GM12878 (cell line): ENCODE measurements around the gene NELL1. TPM values are rescaled to one million over a fixed set of nuclear protein-coding genes. Genes with fewer than 3 reads are reported as not detected.

Experiments used
- ATAC-seq: fragments of 200-7000 bp; cut with Tn5 transposase; 3 replicates; pipeline ENCODE4 v1.9.1; 2020; ENCODE audit warnings: mild to moderate bottlenecking, moderate library complexity
- BruUV-seq: library from RNA; stranded (reverse); fragments of 400-500 nt; replicated peaks from 2 replicates; lab custom pipeline; 2021; lab: Mats Ljungman, UMichigan
- CTCF ChIA-PET: fragments of 300-600 bp; sonication (Branson Sonifier 250); formaldehyde crosslinking; extraction: SDS; loops from one replicate; lab custom pipeline; 2021; ENCODE audit warnings: inconsistent platforms; lab: Yijun Ruan, JAX
- POLR2A ChIA-PET: fragments of 350-600 bp; formaldehyde crosslinking; extraction: SDS; loops from one replicate; lab custom pipeline; 2021; ENCODE audit warnings: inconsistent platforms; lab: Charles Lee
- RAD21 ChIA-PET: fragments of 300-600 bp; sonication (Branson Sonifier 250); formaldehyde crosslinking; loops from one replicate; lab custom pipeline; 2023; ENCODE audit warnings: antibody characterized with exemption; ENCODE audit not compliant: unreplicated experiment; lab: Charles Lee
- SMC1A ChIA-PET: fragments of 300-600 bp; sonication (Branson Sonifier 250); formaldehyde crosslinking; loops from one replicate; lab custom pipeline; 2023; ENCODE audit not compliant: unreplicated experiment, uncharacterized antibody; lab: Charles Lee
- DNase-seq: peaks from one replicate; pipeline ENCODE4 v3.0.0-alpha.2; 2011; ENCODE audit warnings: low read depth, low spot score
- FAIRE-seq: peaks from 3 replicates; lab custom pipeline; 2011; peaks lifted over from hg19 to GRCh38; lab: Jason Lieb, UNC
- H2AFZ ChIP-seq: 2 replicates; pipeline ENCODE4 v1.6.0; 2011; ENCODE audit warnings: low read depth, low read length, control low read depth; ENCODE audit not compliant: control insufficient read depth
- H3K27ac ChIP-seq: 2 replicates; pipeline ENCODE4 v1.5.1; 2011; ENCODE audit warnings: control low read depth; ENCODE audit not compliant: control insufficient read depth, insufficient read depth
- H3K27me3 ChIP-seq, 2 experiments: replicated peaks in 1 of 2; 2 replicates each; pipeline versions ENCODE4 v1.6.0 to v1.6.1; 2011; ENCODE audit warnings: low read length in 1 of 2; ENCODE audit not compliant: control insufficient read depth in 2 of 2, insufficient read depth in 2 of 2
- H3K36me3 ChIP-seq, 2 experiments: 2 replicates each; pipeline ENCODE4 v1.5.1; 2011; ENCODE audit warnings: low read length in 1 of 2; ENCODE audit not compliant: control insufficient read depth in 2 of 2, insufficient read depth in 2 of 2
- H3K4me1 ChIP-seq: 2 replicates; pipeline ENCODE4 v1.6.1; 2011; ENCODE audit warnings: mild to moderate bottlenecking, low read length, moderate library complexity, mixed read lengths; ENCODE audit not compliant: control insufficient read depth, insufficient read depth
- H3K4me2 ChIP-seq: 2 replicates; pipeline ENCODE4 v1.6.0; 2011; ENCODE audit warnings: control low read depth; ENCODE audit not compliant: control insufficient read depth, insufficient read depth
- H3K4me3 ChIP-seq: fragments of 200-600 bp; sonication (generic); 2 replicates; pipeline ENCODE4 v1.5.1; 2016
- H3K79me2 ChIP-seq: 2 replicates; pipeline ENCODE4 v1.6.0; 2011; ENCODE audit warnings: low read length; ENCODE audit not compliant: control insufficient read depth, insufficient read depth
- H3K9ac ChIP-seq: 2 replicates; pipeline ENCODE4 v1.8.0; 2011; ENCODE audit warnings: low read length, control low read depth, mixed read lengths; ENCODE audit not compliant: control insufficient read depth, insufficient read depth
- H3K9me3 ChIP-seq: replicated peaks from 3 replicates; pipeline ENCODE4 v1.5.1; 2011; ENCODE audit warnings: mild to moderate bottlenecking, low read length; ENCODE audit not compliant: control insufficient read depth, insufficient read depth
- H4K20me1 ChIP-seq: 2 replicates; pipeline ENCODE4 v1.6.0; 2011; ENCODE audit not compliant: control insufficient read depth, insufficient read depth
- EGR1 ChIP-seq, 2 experiments: IDR thresholded peaks; 1 replicate in 1 of 2; 2 replicates in 1 of 2; pipeline ENCODE4 v1.6.1; 2011 to 2012; ENCODE audit warnings: low read depth in 2 of 2, low read length in 2 of 2, borderline replicate concordance in 1 of 2, mild to moderate bottlenecking in 1 of 2, moderate library complexity in 1 of 2
- EZH2 ChIP-seq: IDR thresholded peaks from 2 replicates; pipeline ENCODE4 v1.6.1; 2012; ENCODE audit warnings: low read depth, mild to moderate bottlenecking, control low read depth, inconsistent platforms, low read length, borderline replicate concordance; ENCODE audit not compliant: control insufficient read depth
- GABPA ChIP-seq: IDR thresholded peaks from 2 replicates; pipeline ENCODE4 v1.6.1; 2014; ENCODE audit warnings: antibody characterized with exemption, low read depth, mild to moderate bottlenecking, inconsistent platforms
- KAT2A ChIP-seq: conservative IDR thresholded peaks from 2 replicates; pipeline ENCODE4 v1.6.1; 2011; ENCODE audit warnings: low read depth, low read length; ENCODE audit not compliant: control insufficient read depth
- KLF5 ChIP-seq: fragments of 450-650 bp; IDR thresholded peaks from 2 replicates; pipeline ENCODE4 v1.6.1; 2014; ENCODE audit warnings: mild to moderate bottlenecking; ENCODE audit not compliant: partially characterized antibody
- MEF2A ChIP-seq: IDR thresholded peaks from 2 replicates; pipeline ENCODE4 v1.6.1; 2011; ENCODE audit warnings: low read depth, mild to moderate bottlenecking, low read length, moderate library complexity; ENCODE audit not compliant: insufficient read depth
- NFYA ChIP-seq: IDR thresholded peaks from 2 replicates; pipeline ENCODE4 v1.6.1; 2011; ENCODE audit warnings: low read depth, mild to moderate bottlenecking, low read length, improper control_type of control experiment, borderline replicate concordance
- RB1 ChIP-seq: fragments of 450-650 bp; formaldehyde crosslinking; IDR thresholded peaks from 2 replicates; pipeline ENCODE4 v1.6.1; 2017; ENCODE audit warnings: mild to moderate bottlenecking, borderline replicate concordance
- WRNIP1 ChIP-seq: IDR thresholded peaks from 2 replicates; pipeline ENCODE4 v1.6.1; 2011; ENCODE audit warnings: low read depth, low read length, improper control_type of control experiment, borderline replicate concordance
- ZSCAN29 ChIP-seq: fragments of 450-650 bp; IDR thresholded peaks from 2 replicates; pipeline ENCODE4 v1.6.1; 2017; ENCODE audit warnings: mild to moderate bottlenecking, moderate library complexity
- ZZZ3 ChIP-seq: IDR thresholded peaks from 2 replicates; pipeline ENCODE4 v1.6.1; 2011; ENCODE audit warnings: low read depth; ENCODE audit not compliant: control insufficient read depth, insufficient read length
- WGBS: methylation state at CpG from one replicate; pipeline ENCODE4 v1.1.6; 2016; ENCODE audit warnings: low lambda C conversion rate; ENCODE audit not compliant: insufficient replicate concordance, insufficient coverage; ENCODE audit errors: missing lambda C conversion rate; 5-methylcytosine and 5-hydroxymethylcytosine counted together
- in situ Hi-C: fragments of 300-500 bp; cut with MboI; formaldehyde crosslinking; loops from 9 replicates; pipeline ENCODE4 v1.14.3; 2018; ENCODE audit warnings: mixed read lengths
- intact Hi-C: fragments of 100-400 bp; cut with micrococcal nuclease; formaldehyde crosslinking; loops from one replicate; pipeline ENCODE4 v1.14.2; 2022; ENCODE audit not compliant: unreplicated experiment
- polyA plus RNA-seq, 11 experiments: library from polyadenylated mRNA; depleted of rRNA in 4 of 11; unstranded in 6 of 11; stranded (reverse) in 5 of 11; fragments of >200 nt; fragmentation: Nextera tagmentation in 4 of 11; fragmentation: Illumina TruSeq in 1 of 11; extraction: Ambion mirVana in 4 of 11; extraction: Trizol in 1 of 11; gene quantifications; 1 replicate in 1 of 11; 2 replicates in 10 of 11; pipeline versions ENCODE4 v1.2.1 to v1.2.3, GENCODE V29; 2011 to 2016; ENCODE audit warnings: inconsistent platforms in 2 of 11, missing spikeins in 2 of 11, low read depth in 1 of 11
- total RNA-seq, 4 experiments: library from RNA; depleted of rRNA in 3 of 4; stranded (reverse); fragments of >200 nt in 3 of 4; fragmentation: Illumina TruSeq in 1 of 4; extraction: Trizol in 1 of 4; gene quantifications; 2 replicates each; pipeline versions ENCODE4 v1.2.1 to v1.2.3, GENCODE V29; 2013 to 2021
- TF ChIP-seq, protein P1 (sequence below): fragments of 450-650 bp; conservative IDR thresholded peaks from 2 replicates; pipeline ENCODE4 v1.6.1; 2017; ENCODE audit warnings: mild to moderate bottlenecking, moderate library complexity
- TF ChIP-seq, protein P2 (sequence below): IDR thresholded peaks from 2 replicates; pipeline ENCODE4 v1.6.1; 2012; ENCODE audit warnings: low read depth, low read length, improper control_type of control experiment
- TF ChIP-seq, protein P3 (sequence below): IDR thresholded peaks from 2 replicates; pipeline ENCODE4 v1.6.1; 2011; ENCODE audit warnings: low read depth, mild to moderate bottlenecking, low read length, moderate library complexity, borderline replicate concordance; ENCODE audit errors: extremely low read depth
- TF ChIP-seq, protein P4 (sequence below): IDR thresholded peaks from 2 replicates; pipeline ENCODE4 v1.6.1; 2011; ENCODE audit warnings: borderline replicate concordance, low read depth, mild to moderate bottlenecking, moderate library complexity, low read length; ENCODE audit not compliant: insufficient read depth, poor library complexity, severe bottlenecking
- TF ChIP-seq, protein P5 (sequence below): IDR thresholded peaks from 2 replicates; pipeline ENCODE4 v1.6.1; 2012; ENCODE audit warnings: low read depth, low read length, improper control_type of control experiment

The NELL1 gene
- total and polyA plus RNA-seq, 10 of the 15 experiments (the other 5 are each of a cell fraction or from before 2014, with no cell fraction given): 0.02 to 0.12 TPM; not detected in 8

DNA sequence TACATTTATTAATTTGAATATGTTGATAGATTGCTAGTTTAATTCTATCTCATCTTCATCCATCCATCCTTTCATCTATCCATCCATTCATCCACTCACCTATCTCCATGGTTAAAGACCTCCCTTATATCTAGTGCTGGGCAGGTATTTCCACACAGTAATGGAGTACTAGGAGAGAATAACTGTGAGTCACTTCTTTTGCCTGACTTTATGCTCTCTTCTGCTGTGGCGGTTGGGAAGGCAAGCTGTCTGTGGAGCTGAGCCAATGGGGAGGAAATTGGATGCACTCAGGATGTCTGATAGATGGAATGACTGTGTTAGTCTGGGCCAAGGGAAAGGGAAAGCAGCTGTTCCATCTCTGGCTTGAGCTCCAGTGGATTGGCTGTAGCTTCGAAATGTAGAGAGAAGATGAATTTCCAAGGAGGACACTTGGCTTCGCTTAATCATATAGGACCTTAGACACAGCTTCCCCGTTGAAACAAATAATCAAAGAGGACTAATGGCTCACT, 60.3 kb downstream of the NELL1 start (continued):
- no peak for TF ChIP-seq ZZZ3
- no peak for TF ChIP-seq WRNIP1
- no peak for TF ChIP-seq ZSCAN29
- no peak for TF ChIP-seq EGR1 (IDR thresholded peaks at IDR 0.05; ENCODE audit: borderline replicate concordance in 1 of 2, low read depth in 2 of 2, low read length in 2 of 2)

DNA sequence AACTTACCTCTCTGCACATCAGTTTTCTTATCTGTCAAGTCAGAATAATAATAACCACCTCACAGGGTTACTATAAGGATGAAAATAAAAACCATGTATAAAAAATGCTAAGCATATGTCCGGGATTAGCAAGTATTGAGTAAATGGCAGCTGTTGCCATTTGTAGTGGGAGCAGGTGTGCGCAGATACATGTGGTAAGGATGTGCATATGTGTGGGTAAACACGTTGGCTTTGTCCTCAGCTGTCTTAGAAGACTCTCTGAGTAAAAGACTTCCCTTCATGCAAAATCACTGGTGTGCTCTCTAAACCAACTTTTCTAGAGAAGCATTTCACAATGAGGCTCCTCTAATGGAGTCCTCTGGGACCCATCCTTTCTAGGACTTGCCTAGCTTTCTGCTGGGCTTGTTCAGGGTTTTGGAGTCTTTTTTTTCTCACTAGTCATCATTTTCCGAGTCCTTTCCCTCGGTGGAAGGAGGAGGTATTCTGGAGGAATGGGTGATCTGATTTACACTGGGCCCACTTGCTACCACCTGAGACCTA, 62.4 kb downstream of the NELL1 start:
- Histone ChIP-seq H3K36me3 (no peaks in the 10 kb centered on the region), H2AFZ (no peak overlapping the region), H3K4me3 (no peak overlapping the region), H3K27ac (no peak overlapping the region), H4K20me1 (no peaks in the 10 kb centered on the region), H3K9me3 (no peaks in the 10 kb centered on the region), H3K27me3 (no peaks in the 10 kb centered on the region), H3K4me2 (no peak overlapping the region), H3K4me1 (no peaks in the 10 kb centered on the region), H3K9ac (no peak overlapping the region), H3K79me2 (no peaks in the 10 kb centered on the region)
- intact Hi-C loops (no loop called here), in situ Hi-C loops (no loop called here)
- no TSS peak for BruUV-seq
- ATAC-seq: no peak
- ChIA-PET SMC1A (interaction anchor here (1.2 kb wide), 1 partner anchor 9 kb away, joined by 3 read pairs; no protein-coding TSS in a partner anchor), POLR2A (no interaction called here), CTCF (no interaction called here), RAD21 (no interaction called here)
- no peak for FAIRE-seq
- WGBS: 6% methylated on average over 5 of the region's 5 CpGs
- DNase-seq: no peak
- no peak for TF ChIP-seq NFYA
- TF ChIP-seq, protein P1, sequence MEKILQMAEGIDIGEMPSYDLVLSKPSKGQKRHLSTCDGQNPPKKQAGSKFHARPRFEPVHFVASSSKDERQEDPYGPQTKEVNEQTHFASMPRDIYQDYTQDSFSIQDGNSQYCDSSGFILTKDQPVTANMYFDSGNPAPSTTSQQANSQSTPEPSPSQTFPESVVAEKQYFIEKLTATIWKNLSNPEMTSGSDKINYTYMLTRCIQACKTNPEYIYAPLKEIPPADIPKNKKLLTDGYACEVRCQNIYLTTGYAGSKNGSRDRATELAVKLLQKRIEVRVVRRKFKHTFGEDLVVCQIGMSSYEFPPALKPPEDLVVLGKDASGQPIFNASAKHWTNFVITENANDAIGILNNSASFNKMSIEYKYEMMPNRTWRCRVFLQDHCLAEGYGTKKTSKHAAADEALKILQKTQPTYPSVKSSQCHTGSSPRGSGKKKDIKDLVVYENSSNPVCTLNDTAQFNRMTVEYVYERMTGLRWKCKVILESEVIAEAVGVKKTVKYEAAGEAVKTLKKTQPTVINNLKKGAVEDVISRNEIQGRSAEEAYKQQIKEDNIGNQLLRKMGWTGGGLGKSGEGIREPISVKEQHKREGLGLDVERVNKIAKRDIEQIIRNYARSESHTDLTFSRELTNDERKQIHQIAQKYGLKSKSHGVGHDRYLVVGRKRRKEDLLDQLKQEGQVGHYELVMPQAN: no peak
- TF ChIP-seq MEF2A: no peak
- TF ChIP-seq KAT2A: no peak
- TF ChIP-seq, protein P2, sequence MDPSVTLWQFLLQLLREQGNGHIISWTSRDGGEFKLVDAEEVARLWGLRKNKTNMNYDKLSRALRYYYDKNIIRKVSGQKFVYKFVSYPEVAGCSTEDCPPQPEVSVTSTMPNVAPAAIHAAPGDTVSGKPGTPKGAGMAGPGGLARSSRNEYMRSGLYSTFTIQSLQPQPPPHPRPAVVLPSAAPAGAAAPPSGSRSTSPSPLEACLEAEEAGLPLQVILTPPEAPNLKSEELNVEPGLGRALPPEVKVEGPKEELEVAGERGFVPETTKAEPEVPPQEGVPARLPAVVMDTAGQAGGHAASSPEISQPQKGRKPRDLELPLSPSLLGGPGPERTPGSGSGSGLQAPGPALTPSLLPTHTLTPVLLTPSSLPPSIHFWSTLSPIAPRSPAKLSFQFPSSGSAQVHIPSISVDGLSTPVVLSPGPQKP: no peak
- TF ChIP-seq KLF5: no peak
- TF ChIP-seq, protein P3, sequence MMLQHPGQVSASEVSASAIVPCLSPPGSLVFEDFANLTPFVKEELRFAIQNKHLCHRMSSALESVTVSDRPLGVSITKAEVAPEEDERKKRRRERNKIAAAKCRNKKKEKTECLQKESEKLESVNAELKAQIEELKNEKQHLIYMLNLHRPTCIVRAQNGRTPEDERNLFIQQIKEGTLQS: no peak
- no peak for TF ChIP-seq EZH2
- TF ChIP-seq, protein P4, sequence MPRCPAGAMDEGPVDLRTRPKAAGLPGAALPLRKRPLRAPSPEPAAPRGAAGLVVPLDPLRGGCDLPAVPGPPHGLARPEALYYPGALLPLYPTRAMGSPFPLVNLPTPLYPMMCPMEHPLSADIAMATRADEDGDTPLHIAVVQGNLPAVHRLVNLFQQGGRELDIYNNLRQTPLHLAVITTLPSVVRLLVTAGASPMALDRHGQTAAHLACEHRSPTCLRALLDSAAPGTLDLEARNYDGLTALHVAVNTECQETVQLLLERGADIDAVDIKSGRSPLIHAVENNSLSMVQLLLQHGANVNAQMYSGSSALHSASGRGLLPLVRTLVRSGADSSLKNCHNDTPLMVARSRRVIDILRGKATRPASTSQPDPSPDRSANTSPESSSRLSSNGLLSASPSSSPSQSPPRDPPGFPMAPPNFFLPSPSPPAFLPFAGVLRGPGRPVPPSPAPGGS: no peak
- no peak for TF ChIP-seq GABPA
- TF ChIP-seq, protein P5, sequence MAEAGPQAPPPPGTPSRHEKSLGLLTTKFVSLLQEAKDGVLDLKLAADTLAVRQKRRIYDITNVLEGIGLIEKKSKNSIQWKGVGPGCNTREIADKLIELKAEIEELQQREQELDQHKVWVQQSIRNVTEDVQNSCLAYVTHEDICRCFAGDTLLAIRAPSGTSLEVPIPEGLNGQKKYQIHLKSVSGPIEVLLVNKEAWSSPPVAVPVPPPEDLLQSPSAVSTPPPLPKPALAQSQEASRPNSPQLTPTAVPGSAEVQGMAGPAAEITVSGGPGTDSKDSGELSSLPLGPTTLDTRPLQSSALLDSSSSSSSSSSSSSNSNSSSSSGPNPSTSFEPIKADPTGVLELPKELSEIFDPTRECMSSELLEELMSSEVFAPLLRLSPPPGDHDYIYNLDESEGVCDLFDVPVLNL: no peak
- TF ChIP-seq RB1: no peak
